HG03064 (cell line): ENCODE measurements around the gene ELOA.
"Not testable (repeated sequence)": the region's sequence is repeated elsewhere in the genome, so short reads cannot be mapped to it uniquely, and the experiment has no call there.

Source experiments
- ATAC-seq: cut with Tn5 transposase; IDR thresholded peaks from one replicate; pipeline ENCODE4 v1.9.1; 2021; ENCODE audit warnings: low read depth; ENCODE audit not compliant: unreplicated experiment

The ELOA gene

DNA sequence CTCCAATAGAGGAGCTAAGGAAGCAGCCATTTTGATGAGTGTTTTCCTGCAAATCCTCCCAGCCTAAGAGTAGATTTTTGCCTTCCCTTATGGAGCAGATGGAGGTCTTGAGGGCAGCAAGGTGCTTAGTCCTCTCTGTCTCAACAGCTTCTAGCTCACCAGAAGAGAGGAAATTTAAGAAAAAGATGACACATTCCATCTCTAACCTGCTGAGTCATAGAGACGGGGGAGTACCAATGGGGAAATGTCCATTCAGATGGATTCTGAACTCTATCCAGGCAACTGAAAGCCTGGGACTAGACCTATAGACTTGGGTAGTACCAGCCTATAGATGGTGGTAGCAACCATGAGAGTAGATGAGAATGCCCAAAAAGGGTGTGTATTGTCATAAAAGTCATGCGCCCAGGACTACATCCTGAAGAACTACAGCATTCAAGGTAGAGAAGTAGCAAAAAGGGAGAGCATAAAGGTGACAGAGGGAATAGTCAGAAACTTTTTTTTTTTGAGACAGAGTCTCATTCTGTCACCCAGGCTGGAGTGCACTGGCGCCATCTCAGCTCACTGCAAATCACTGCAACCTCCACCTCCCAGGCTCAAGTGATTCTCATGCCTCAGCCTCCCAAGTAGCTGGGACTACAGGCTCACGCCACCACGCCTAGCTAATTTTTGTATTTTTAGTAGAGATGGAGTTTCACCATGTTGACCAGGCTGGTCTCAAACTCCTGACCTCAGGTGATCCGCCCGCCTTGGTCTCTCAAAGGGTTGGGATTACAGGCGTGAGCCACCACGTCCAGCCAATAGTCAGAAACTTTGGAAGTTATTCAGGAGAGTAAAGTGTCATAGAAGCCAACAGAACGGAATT is 10.7 kb upstream of the ELOA start:
- no peak for ATAC-seq

DNA sequence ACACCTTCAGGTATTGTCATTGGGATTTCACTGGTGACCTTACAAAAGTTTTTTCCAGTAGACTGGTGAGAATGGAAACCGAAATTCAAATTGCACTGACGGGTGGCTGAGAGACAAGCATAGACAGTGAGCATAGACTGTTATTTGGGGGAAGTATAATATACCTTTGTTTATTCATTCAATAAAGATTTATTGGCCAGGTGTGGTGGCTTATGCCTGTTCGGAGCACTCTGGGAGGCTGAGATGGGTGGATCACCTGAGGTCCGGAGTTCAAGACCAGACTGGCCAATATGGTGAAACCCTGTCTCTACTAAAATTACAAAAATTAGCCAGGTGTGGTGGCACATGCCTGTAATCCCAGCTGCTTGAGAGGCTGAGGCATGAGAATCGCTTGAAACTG is 10.0 kb upstream of the ELOA start:
- not testable (repeated sequence) for ATAC-seq

DNA sequence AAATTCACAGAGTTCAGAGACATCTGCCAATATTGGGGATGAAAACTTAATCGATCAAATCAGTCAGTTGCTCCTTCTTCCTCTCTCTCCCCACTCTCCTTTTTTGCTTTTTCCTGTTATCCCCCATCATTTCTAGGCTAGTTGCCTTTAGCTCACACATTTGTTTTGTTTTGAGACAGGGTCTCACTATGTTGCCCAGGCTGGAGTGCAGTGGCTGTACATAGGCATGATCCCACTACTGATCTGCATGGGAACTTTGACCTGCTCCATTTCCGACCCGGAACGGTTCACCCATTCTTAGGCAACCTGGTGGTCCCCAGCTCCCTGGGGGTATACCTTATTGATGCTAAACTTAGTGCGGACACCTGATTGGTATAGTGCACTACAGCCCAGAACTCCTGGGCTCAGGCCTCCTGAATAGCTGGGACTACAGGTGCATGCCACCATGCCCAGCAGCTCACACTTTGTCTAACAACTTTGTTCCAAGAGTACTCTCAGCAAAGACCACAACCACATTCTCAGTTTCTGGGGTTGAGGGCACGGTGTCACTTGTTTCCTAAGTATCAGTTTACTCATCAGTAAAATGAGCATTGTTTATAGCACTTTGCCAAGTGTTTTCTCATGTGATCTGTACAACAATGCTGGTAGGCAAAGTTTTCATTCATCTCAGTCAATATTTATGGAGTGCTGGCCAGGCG is 6.7 kb upstream of the ELOA start:
- no peak for ATAC-seq

DNA sequence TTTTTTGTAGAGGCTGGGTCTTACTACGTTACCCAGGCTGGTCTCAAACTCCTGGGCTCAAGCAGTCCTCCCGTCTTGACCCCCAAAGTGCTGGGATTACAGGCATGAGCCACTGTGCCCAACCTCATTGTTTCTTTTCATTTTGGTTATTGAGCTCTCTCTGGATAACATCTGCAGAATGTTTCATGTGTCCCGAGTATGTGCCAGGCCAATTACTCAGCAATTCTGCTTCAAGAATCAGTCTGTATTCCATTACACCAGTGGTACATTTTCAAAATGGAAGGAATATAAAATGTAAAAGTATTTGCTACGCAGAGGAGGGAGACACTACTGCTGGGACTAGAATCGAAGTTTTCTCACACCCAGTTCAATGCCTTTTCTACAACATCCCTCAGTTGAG is 1.7 kb upstream of the ELOA start:
- ATAC-seq, result no peak

DNA sequence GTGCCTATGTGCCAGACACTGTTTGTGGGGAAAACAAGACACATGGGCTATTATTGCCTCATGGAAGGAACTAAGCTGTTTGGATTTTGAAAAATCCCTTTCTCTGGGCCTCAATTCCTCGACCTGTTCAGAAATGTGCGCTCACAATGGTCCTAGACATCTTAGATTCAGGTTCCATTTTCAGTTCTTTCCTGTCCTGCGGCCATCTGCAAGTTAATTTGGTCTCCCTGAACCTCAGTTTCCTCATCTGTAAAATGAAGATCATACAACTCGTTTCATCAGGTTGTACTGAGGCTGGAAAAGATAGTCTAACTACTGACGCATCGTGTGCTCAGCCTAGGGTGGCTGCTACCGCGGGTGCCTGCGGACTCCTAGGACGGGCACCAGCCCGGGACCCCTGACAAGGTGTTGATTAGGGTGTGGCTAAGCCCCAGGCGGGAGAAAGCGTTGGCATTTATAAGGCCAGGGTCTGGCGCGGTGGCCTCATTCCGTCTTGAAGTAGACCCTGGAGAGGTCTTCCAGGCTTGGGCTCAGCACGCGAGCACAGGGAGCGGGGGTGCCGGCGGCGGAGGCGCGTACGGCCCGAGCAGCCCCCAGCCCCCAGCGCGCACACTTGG is 493 bp upstream of the ELOA start:
- ATAC-seq, result peak; percentile 13

DNA sequence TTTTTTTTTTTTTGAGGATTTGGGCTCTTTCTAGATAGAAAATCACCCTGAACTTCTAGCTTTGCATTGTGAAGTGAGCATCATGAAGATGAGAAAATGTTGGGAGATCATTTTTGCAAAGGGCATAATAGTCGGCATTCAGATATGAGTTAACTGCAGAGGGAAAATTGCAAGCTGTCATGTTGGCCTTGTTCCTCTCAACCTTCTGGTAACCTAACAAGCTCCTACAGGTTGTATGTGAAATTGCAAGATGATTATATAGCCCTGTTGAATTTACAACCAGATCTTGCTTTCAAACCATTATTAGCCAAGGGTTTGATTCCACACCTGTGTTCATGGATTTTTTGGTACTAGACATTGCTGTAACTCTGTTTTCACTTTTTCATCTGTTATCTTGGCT is 2.2 kb downstream of the ELOA start:
- ATAC-seq, result no peak

DNA sequence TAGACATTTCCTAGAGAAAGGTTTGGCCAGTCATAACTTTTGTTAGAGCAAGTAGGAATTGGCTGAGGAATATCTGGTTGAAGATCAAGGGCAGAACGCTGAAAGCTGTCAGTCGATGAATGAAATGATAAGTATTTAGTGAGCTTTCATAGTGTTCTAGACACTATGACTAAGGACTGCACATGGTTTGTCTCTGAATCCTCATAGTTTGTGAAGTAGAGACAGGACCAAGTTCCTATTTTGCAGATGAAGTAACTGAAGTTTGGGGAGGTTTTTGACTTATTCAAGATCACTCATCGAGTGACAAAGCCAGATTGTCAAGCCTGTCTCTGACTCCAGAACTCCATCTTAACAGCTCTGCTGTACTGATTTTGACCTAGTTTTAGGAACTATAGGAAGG is 4.7 kb downstream of the ELOA start:
- no peak for ATAC-seq

DNA sequence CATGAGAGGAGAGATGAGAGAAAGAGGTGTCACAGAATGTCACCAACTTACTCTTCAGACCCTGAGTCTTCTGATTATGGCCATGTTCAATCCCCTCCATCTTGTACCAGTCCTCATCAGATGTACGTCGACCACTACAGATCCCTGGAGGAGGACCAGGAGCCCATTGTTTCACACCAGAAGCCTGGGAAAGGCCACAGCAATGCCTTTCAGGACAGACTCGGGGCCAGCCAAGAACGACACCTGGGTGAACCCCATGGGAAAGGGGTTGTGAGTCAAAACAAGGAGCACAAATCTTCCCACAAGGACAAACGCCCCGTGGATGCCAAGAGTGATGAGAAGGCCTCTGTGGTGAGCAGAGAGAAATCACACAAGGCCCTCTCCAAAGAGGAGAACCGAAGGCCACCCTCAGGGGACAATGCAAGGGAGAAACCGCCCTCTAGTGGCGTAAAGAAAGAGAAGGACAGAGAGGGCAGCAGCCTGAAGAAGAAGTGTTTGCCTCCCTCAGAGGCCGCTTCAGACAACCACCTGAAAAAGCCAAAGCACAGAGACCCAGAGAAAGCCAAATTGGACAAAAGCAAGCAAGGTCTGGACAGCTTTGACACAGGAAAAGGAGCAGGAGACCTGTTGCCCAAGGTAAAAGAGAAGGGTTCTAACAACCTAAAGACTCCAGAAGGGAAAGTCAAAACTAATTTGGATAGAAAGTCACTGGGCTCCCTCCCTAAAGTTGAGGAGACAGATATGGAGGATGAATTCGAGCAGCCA is 8.0 kb downstream of the ELOA start:
- no peak for ATAC-seq

DNA sequence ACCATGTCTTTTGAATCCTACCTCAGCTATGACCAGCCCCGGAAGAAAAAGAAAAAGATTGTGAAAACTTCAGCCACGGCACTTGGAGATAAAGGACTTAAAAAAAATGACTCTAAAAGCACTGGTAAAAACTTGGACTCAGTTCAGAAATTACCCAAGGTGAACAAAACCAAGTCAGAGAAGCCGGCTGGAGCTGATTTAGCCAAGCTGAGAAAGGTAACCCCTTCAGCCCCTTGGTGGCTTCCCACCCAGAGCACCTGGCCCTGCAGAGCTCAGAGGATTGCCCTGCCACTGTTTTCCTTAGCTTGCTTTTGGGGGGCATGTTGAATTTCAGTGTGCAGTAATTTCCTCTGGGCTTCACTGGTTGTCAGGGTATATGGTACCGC is 8.5 kb downstream of the ELOA start:
- ATAC-seq, result no peak

DNA sequence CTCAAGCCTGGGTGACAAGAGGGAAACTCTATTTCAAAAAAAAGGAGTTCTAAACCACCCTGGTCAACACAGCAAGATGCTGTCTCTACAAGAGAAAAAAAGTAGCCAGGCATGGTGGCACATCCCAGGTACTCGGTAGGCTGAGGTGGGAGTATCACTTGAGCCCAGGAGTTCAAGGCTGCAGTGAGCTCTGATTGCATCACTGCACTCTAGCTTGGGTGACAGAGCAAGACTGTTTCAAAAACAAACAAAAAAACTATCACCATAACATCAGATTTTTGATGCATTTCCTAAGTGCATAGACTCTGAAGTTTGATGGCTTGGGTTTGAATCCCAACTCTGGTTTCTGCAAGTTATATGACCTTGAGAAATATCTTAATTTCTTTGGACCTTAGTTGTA is 9.6 kb downstream of the ELOA start:
- no peak for ATAC-seq

DNA sequence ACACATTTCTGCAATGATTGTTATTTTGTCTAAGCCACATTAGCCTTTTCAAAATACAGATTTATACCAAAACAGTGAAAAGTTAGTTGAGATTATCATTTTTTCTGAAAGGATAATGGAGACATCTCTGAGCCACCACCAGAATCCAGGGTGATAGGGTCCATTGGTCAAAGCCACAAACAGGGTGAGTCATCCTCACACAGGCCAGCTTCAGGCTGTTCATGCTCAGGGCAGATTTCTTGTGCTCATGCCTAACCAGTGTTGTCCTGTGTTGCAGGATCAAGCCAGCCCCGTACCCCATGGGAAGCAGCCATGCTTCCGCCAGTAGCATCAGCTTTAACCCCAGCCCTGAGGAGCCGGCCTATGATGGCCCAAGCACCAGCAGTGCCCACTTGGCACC is 13.4 kb downstream of the ELOA start:
- no peak for ATAC-seq

DNA sequence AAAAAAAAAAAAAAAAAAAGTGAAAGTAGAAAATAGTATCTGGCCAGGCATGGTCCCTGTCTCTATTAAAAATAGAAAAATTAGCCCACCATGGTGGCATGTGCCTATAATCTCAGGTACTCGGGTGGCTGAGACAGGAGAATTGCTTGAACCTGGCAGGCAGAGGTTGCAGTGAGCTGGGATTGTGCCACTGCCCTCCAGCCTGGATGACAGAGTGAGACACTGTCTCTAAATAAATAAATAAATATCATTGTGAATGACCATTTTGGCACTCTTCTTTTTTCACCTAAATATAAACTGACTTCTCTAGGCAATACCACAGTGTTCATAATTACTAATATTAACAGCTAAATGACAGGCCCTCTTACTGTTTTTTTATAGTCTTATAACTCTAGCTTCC is 14.5 kb downstream of the ELOA start:
- ATAC-seq, result no peak

DNA sequence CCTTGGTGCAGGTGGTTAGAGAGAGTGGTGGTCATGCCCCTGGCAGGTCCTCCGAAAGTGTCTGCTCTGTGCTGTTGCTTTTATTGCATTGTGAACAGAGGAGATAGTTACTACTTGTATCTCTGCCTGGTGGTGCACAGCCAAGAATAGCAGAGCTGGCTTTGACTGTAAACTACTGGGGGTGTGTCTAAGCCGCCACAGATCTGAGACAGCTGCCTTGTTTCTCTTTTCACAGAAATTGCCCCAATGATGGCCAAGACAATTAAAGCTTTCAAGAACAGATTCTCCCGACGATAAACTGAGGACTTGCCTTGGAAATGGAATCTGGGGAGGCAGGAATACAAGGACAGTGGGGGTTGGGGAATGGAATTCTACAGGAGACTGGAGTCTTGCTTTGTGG is 16.0 kb downstream of the ELOA start:
- ATAC-seq, result no peak

DNA sequence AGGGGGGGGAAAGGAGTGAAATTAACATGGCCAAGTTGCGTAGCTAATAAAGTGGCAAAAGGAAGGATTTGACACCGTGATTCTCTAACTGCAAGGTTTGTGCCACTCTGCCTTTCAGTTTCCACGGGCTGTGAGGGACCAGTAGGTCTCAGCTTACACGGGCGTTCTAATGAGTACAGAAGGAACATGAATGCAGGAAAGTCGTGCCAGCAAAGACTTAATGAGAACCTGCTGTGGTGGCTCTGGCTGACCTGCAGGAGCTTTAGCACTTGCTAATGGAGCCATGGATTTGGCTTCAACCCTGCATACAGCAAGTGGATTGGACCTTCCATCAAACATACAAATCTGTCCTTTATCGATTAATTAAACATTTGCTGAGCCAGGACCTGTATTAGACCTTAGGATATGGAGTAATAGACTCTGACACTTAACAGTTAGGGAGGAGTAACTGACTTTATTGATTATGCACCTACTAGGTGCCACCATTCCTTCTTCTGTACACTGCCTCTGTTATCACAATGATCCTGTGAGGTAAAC is 19.8 kb downstream of the ELOA start:
- no peak for ATAC-seq

DNA sequence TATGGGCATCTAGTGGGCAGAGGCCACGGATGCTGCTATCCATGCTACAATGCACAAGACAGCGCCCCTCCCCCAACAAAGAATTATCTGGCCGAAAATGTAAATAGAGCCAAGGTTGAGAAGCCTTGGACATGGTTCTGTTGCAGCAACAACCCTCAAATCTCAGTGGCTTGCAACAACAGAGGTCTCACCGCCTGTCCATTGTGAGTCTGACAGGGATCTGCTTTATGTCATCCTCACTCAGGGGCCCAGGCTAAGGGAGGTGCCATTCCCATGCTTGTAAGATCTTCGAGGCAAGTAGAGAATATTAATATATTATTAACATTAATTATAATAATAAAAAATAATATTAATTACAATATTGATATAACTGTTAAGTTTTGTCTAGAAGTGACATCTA is 25.5 kb downstream of the ELOA start:
- ATAC-seq, result no peak

DNA sequence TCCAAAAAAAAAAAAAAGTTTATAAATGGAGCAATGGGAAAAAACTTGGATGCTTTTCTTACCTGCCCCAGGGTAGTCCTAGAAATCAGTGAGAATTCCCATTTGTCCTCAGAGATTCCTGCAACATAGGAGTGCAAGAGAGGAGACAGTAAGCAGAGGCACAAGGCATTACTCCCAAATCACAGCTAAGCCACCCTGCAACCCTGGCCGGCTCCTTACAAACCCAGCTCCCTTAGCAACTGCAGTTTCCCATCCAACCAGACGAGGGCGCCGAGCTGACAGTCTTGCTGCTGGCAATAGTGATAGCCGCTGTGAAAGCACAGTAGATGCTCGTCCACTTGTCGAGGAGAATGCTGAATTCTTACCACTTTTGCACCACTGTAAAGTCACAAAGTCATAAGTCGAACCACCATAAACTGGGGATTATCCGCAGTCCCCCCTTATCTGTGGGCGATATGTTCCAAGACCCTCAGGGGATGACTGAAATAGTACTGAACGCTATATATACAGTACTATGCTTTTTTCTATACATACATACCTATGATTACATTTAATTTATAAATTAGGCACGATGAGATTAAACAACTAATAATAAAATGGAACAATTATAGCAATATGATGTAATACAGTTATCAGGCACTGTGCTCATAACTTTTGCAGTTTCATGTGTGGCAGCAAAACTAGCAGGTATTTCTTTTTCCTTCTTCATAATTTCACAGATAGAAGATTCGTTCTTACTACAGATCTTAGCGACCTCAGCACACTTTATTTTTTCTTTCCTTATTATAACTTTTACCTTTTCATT is 29.0 kb downstream of the ELOA start:
- no peak for ATAC-seq

DNA sequence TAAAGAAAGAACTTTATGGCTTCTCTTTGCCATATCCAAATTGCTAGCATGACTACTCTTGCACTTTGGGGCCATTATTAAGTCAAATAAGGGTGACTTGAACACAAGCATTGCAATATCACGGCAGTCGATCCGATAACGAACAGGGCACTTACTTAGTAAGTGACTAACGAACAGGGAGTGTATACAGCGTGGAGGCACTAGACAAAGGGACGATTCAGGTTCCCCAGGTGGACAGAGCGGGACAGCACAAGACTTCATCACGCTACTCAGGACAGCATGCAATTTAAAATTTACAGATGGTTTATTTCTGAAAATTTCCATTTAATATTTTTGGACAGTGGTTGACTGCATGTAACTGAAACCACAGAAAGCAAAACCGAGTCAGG is 29.6 kb downstream of the ELOA start:
- no peak for ATAC-seq

DNA sequence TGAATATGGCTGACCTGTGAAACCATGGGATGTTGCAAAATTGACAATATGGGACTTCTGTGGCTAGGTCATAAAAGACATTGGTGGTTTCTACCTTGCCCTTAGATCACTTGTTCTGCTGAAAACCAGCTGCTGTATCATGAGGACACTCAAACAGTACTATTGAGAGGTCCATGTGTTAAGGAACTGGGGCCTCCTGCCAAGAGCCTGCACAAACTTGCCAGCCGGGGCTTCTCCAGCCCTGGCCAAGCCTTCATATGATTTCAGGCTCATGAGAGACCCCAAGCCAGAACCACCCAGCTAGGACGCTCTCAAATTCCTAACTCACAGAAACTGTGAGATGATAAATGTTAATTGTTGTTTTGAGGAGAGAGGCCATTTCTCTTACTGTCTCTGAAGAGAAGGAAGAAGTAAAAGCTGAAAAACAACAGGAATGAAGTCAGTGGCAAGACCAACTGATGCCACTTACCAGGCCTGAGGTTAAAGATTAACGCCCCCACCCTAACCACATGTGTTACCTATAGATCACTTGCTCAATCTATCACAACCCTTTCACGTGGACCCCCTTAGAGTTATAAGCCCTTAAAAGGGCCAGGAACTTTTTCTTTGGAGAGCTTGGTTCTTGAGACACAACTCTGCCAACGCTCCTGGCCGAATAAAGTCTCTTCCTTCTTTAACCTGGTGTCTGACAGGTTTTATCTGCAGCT is 31.1 kb downstream of the ELOA start:
- ATAC-seq, result no peak

DNA sequence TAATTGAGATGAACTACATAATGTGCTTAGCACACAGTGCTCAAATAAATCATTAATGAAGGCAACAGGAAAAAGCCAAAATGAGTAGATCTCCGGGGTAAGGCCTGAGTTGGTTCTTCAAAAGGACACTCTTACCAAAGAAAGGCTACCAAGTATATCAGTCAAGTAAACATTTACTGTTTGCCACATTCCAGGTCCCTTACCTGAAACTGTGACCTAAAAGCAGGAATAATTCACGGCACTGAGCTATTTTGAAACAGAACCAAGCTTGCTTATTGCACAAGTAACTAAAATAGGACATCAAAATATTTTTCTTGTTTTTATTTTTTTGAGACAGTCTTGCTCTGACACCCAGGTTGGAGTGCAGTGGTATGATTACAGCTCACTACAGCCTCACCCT is 32.9 kb downstream of the ELOA start:
- no peak for ATAC-seq
